DOHH2 (cell line): Measurements from ENCODE around the gene SPINK14.
A peak's percentile ranks its signal among the peaks of the same experiment; 100 is the strongest.

Experiments
- H3F3A ChIP-seq: fragments of 200-600 bp; sonication (generic), shearing (Covaris generic); 2 replicates; pipeline ENCODE4 v1.6.0; 2016; ENCODE audit warnings: antibody characterized with exemption, mild to moderate bottlenecking; ENCODE audit not compliant: control insufficient read depth, insufficient read depth
- H3K27ac ChIP-seq: fragments of 200-600 bp; sonication (generic); 2 replicates; pipeline ENCODE4 v1.5.1; 2014; ENCODE audit warnings: low read depth, mild to moderate bottlenecking, low read length, moderate library complexity
- H3K27me3 ChIP-seq: fragments of 200-600 bp; sonication (generic); 2 replicates; pipeline ENCODE4 v1.6.1; 2014; ENCODE audit warnings: mild to moderate bottlenecking, low read length, mixed read lengths; ENCODE audit not compliant: control insufficient read depth
- H3K36me3 ChIP-seq: fragments of 200-600 bp; sonication (generic); 2 replicates; pipeline ENCODE4 v1.6.1; 2014; ENCODE audit warnings: mild to moderate bottlenecking, low read length, moderate library complexity, mixed read lengths; ENCODE audit not compliant: control insufficient read depth
- H3K4me1 ChIP-seq: fragments of 200-600 bp; sonication (generic); 2 replicates; pipeline ENCODE4 v1.6.1; 2014; ENCODE audit warnings: mild to moderate bottlenecking, low read length, mixed read lengths; ENCODE audit not compliant: control insufficient read depth
- H3K4me2 ChIP-seq: fragments of 200-600 bp; sonication (generic); 2 replicates; pipeline ENCODE4 v1.6.0; 2014; ENCODE audit warnings: mild to moderate bottlenecking, low read length, moderate library complexity
- H3K4me3 ChIP-seq: fragments of 200-600 bp; sonication (generic); 2 replicates; pipeline ENCODE4 v1.5.1; 2014; ENCODE audit warnings: mild to moderate bottlenecking, low read length, mixed read lengths
- H3K79me2 ChIP-seq: fragments of 200-600 bp; sonication (generic); 2 replicates; pipeline ENCODE4 v1.6.1; 2014; ENCODE audit warnings: mild to moderate bottlenecking, low read length, mixed read lengths; ENCODE audit not compliant: control insufficient read depth
- H3K9me2 ChIP-seq: fragments of 200-600 bp; sonication (generic); replicated peaks from 2 replicates; pipeline ENCODE4 v1.6.1; 2014; ENCODE audit warnings: mild to moderate bottlenecking, low read length, mixed read lengths; ENCODE audit not compliant: control insufficient read depth
- H3K9me3 ChIP-seq: fragments of 200-600 bp; sonication (generic); 2 replicates; pipeline ENCODE4 v1.6.1; 2014; ENCODE audit warnings: antibody characterized with exemption, low read length, mixed read lengths; ENCODE audit not compliant: control insufficient read depth, insufficient read depth
- H4K20me1 ChIP-seq: fragments of 200-600 bp; sonication (generic); 2 replicates; pipeline ENCODE4 v1.6.0; 2014; ENCODE audit warnings: low read depth, mild to moderate bottlenecking, antibody characterized with exemption, low read length, moderate library complexity; ENCODE audit not compliant: control insufficient read depth, insufficient read depth
- CTCF ChIP-seq: fragments of 200-600 bp; sonication (generic); IDR thresholded peaks from one replicate; pipeline ENCODE4 v1.5.1; 2014; ENCODE audit warnings: antibody characterized with exemption, mild to moderate bottlenecking, low read depth, low read length; ENCODE audit not compliant: poor library complexity, severe bottlenecking
- EZH2phosphoT487 ChIP-seq: fragments of 200-600 bp; sonication (generic); IDR thresholded peaks from 2 replicates; pipeline ENCODE4 v1.6.1; 2017; ENCODE audit warnings: borderline replicate concordance, mild to moderate bottlenecking, antibody characterized with exemption, low read length, moderate library complexity, mixed read lengths

Gene SPINK14

GRCh38 chr5:148168246-148168645 is at the start of gene SPINK14:
TSS of gene SPINK14 (plus strand) at chr5:148168546. CDS start at chr5:148169733, 1,187 bp downstream.
- no peaks in the 10 kb centered on the region for H3K4me1 ChIP-seq
- no peaks in the 10 kb centered on the region for H3K36me3 ChIP-seq
- H3F3A ChIP-seq = no peaks in the 10 kb centered on the region
- no peaks in the 10 kb centered on the region for H3K9me2 ChIP-seq
- no peak within 1 kb of the TSS for H3K4me2 ChIP-seq
- H3K27me3 ChIP-seq = peaks cover 4% of the 10 kb centered on the region
- no peaks in the 10 kb centered on the region for H4K20me1 ChIP-seq
- no peak within 1 kb of the TSS for H3K4me3 ChIP-seq
- H3K27ac ChIP-seq = no peak within 1 kb of the TSS
- H3K79me2 ChIP-seq = no peaks in the 10 kb centered on the region
- TF ChIP-seq CTCF (no peak), EZH2phosphoT487 (no peak)
- H3K9me3 ChIP-seq = no peaks in the 10 kb centered on the region

- no peaks in the 10 kb centered on the region for H3F3A ChIP-seq
- no peaks in the 10 kb centered on the region for H3K4me1 ChIP-seq
- no peaks in the 10 kb centered on the region for H4K20me1 ChIP-seq
- H3K9me2 ChIP-seq = no peaks in the 10 kb centered on the region
- H3K27ac ChIP-seq = no peak overlapping the region
- H3K4me2 ChIP-seq = no peak overlapping the region
- H3K4me3 ChIP-seq = no peak overlapping the region
- H3K79me2 ChIP-seq = no peaks in the 10 kb centered on the region
- H3K27me3 ChIP-seq = peaks cover under 1% of the 10 kb centered on the region; the same call in 1 of the 2 replicates
- no peaks in the 10 kb centered on the region for H3K36me3 ChIP-seq
- no peak for TF ChIP-seq CTCF
- no peak for TF ChIP-seq EZH2phosphoT487
- no peaks in the 10 kb centered on the region for H3K9me3 ChIP-seq
These were observed 48.0 kb upstream of the SPINK14 start for GRCh38 chr5:148120317-148120716.

GRCh38 chr5:148125641-148126040 is 42.7 kb upstream of the SPINK14 start:
- no peak for TF ChIP-seq EZH2phosphoT487
- TF ChIP-seq CTCF = peak; percentile 25
- Histone ChIP-seq H3K9me3 (no peaks in the 10 kb centered on the region), H3K9me2 (no peaks in the 10 kb centered on the region), H3K4me3 (no peak overlapping the region), H3K27ac (no peak overlapping the region), H3K79me2 (no peaks in the 10 kb centered on the region), H3K4me2 (no peak overlapping the region), H3K36me3 (no peaks in the 10 kb centered on the region), H4K20me1 (no peaks in the 10 kb centered on the region), H3K27me3 (no peaks in the 10 kb centered on the region; the same call in 1 of the 2 replicates), H3F3A (no peaks in the 10 kb centered on the region), H3K4me1 (peaks cover 4% of the 10 kb centered on the region)
